NCI-H1694 treated with DMSO at 0.1 percent for 48 hours (cell line): Measurements from ENCODE around the gene C22orf15.
"Not testable (repeated sequence)": the region's sequence is repeated elsewhere in the genome, so short reads cannot be mapped to it uniquely, and the experiment has no call there.

Experiments
- DNase-seq: peaks from one replicate; lab custom pipeline; 2025; lab: John Stamatoyannopoulos, UW

C22orf15 gene

DNA sequence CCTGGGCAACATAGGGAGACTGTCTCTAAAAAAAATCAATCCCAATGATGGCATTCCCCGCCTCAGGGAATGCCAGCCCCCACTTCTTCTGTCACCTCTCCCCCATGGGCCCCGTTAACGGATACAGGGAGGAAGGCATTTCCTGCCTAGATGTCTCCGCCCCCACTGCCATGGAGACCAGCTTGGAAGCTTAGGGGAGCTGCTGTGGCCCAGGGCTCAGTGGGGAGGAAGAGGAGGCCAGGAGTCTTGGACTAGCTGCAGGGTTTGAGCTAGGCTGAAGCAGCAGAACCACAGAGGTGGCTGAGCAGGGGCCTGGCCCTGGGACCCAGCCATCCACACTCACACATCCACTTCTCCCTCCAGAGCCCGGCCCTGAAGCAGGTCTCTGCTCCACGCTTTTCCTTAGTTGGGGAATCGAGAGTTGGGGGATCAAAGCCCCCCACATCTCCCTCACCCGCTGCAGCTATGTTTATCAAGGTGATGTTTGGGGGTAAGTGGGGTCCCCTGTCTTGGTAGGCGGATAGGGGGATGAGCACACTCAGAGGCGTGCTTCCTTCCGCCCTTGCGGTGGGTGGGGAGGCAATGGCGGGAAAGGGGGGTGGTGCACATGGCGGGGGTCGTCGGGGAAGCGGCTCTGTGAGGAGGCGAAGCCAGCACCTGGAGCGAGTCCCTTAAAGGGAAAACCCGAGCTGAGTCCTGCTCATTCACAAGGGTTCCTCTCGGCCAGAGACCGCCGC, at the start of gene C22orf15:
Gene C22orf15 (plus strand): TSS at position 149 of the 737 bp plus-strand sequence. CDS start 317 bp downstream, at position 466.
- DNase-seq, result no peak

DNA sequence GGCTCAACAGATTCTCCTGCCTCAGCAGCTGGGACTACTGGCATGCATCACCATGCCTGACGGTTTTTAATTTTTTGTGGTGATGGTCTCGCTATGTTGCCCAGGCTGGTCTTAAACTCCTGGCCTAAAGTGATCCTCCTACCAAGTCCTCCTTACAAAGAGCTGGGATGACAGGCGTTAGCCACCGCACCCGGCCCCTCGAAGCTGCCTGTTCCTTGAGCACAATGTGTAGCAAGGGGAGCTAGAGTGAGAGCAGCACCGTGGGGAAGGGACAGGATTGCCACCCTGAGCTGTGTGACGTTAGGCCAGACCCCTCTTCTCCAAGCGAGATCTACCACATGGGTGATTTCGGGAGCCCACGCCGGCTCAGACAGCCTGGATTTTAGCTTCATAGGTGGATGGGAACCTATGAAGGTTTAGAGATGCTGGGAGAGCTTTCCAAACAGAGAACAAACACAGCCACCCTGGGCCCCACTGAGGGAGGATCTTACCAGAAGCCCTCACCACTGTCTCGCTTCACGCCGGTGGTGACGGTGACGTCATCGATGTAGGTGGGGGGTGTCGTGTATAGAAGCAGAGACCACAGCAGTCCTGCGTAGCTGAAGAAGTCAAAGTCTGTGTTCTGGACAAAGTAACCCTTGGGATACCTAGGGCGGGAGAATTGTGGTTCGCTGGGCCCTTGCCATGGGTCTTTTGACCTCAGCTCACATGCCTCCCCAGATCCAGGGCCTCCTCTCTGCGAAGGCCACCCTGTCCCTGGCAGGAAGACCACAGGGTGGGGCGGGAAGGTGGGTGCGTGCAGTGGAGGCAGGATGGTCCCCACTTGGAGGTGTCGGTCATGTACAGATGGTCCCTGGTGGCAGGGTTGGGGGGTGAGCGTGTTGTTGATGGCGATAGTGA, 48.8 kb upstream of the C22orf15 start:
- DNase-seq, result no peak

- no peak for DNase-seq
Observed at GRCh38 chr22:23714596-23715578, 47.9 kb upstream of the C22orf15 start.

DNA sequence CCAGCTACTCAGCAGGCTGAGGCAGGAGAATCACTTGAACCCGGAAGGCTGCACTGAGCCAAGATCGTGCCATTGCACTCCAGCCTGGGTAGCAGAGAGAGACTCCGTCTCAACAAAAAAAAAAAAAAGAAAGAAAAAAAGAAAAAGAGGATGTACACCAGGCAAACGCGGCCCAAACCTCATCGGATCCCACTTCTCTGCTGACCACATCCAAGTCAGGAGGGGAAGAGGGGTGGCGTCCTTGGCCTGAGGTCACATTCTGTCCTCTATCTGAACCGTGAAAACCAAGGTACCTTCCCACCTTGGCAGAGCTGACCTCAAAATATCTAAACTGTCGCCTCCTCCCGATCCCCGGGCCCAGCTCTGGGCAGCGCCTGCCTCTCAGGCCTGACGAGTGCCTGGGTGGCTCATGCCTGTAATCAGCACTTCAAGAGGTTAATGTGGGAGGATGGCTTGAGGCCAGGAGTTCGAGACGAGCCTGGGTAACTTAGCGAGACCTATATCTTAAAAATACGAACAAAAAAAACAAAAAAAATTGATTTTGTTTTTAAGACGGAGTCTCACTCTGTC, 46.9 kb upstream of the C22orf15 start:
- DNase-seq, result no peak

GRCh38 chr22:23716811-23717801, 45.7 kb upstream of the C22orf15 start:
- peak; percentile 51 for DNase-seq

DNA sequence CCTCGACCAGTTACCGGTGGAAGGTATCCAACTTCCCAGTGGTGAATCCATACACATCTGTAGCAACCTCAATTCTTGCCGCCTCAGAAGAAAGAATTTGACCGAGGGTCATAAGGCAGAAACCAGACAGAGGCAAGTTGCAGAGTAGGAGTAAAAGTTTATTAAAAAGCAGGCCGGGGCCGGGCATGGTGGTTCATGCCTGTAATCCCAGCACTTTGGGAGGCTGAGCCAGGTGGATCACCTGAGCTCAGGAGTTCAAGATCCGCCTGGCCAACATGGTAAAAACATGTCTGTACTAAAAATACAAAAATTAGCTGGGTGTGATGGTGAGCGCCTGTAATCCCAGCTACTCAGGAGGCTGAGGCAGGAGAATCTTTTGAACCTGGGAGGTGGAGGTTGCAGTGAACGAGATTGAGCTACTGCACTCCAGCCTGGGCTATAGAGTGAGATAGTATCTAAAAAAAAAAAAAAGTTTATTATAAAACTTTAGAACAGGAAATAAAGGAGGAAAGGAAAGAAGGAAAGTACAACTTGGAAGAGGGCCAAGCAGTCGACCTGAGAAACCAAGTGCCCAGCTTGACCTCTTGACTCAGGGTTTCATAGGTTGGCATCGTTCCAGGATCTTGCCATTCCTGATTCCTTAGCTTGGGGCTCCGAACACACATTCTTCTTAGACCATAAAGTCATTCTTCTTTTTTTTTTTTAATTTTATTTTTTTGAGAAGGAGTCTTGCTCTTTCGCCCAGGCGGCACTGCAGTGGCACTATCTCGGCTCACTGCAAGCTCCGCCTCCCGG, 44.2 kb upstream of the C22orf15 start:
- DNase-seq, result no peak

DNA sequence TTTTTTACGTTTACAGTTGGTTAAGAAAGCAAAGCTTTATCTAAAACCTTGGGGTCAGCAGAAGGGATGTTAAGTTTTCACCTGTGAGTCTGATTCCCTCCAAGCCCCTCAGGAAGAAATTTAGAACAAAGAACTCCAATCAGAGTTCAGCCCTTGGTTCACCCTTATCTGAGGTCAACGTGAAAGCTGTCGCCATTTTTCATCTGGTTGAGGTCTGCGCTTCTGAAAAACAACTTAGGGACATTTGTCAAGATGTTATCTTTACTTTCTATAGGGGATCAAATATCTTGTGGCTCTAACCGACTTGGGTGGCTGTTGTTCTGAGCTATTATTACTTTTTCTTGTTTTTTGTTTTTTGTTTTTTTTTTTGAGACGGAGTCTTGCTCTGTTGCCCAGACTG, 41.9 kb upstream of the C22orf15 start:
- DNase-seq, result no peak

DNA sequence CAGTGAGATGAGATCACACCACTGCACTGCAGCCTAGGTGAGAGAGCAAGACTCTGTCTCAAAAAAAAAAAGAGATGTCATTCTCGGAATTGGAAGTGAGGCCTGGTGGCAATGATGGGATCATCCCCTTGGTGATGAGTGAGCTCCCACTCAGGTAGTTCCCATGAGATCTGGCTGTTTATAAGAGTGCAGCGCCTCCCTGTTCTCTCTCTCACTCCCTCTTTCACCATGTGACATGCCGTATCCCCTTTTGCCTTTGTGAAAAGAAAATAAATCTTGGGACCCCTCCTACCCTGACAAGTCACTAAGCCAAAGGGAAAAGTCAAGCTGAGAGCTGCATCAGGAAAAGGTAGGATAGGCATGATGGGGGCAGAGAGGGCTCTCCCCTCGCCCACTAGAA, 40.6 kb upstream of the C22orf15 start:
- peak; percentile 1 for DNase-seq

DNA sequence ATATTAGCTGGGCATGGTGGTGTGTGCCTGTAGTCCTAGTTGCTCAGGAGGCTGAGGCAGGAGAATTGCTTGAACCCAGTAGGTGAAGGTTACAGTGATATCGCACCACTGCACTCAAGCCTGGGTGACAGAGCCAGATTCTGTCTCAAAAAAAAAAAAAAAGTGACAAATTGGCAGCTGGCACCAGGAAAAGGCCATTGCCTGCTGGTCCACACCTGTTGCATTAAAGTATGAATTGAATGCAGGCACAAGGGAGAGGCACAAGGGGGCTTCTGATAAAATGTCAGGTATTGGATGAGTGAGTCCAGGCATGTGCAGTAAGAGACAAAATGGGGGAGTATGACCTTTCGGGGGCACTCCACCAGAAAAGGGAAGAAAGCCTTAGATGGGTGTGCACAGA, 40.1 kb upstream of the C22orf15 start:
- peak; percentile 2 for DNase-seq

- not testable (repeated sequence) for DNase-seq
Observed at GRCh38 chr22:23728108-23728507, 34.7 kb upstream of the C22orf15 start.

DNA sequence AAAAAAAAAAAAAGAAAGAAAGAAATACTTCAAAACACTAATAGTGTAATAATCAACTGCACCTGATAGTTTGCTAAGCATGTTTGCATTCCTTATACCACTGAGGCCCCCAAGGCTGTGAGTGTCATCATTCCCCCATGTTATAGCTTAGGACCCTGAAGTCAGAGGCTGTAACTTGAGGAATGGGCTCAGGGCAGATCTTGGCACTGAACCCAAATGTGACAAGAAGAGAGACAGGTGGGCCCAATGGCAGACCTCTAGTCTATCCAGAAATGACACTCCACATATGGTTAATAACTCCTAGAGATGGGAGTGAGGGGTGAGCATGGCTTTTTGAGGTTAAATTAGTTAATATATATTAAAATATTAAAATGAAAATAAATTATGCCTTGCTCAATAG, 25.1 kb upstream of the C22orf15 start:
- no peak for DNase-seq

GRCh38 chr22:23742505-23743264, 20.1 kb upstream of the C22orf15 start:
- no peak for DNase-seq

- no peak for DNase-seq
Observed at GRCh38 chr22:23743303-23743705, 19.5 kb upstream of the C22orf15 start.

GRCh38 chr22:23744001-23744400, 18.8 kb upstream of the C22orf15 start:
- DNase-seq, result no peak

DNA sequence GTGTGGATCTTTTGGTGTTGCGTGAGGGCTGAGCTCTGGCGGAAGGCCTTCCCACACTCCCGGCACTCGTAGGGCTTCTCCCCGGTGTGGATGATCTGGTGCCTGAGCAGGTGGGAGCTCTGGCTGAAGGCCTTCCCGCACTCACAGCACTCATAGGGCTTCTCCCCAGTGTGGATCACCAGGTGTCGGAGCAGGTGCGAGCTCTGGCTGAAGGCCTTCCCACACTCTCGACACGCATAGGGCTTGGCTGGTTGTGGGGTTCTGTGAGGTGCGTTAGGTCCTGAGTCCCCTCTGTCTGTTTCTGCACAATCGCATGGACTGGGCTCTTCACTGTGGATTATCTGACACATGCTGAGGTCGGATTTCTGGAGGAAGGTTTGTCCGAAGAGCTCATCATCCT, 18.3 kb upstream of the C22orf15 start:
- no peak for DNase-seq

GRCh38 chr22:23745791-23746190, 17.0 kb upstream of the C22orf15 start:
- DNase-seq, result no peak

DNA sequence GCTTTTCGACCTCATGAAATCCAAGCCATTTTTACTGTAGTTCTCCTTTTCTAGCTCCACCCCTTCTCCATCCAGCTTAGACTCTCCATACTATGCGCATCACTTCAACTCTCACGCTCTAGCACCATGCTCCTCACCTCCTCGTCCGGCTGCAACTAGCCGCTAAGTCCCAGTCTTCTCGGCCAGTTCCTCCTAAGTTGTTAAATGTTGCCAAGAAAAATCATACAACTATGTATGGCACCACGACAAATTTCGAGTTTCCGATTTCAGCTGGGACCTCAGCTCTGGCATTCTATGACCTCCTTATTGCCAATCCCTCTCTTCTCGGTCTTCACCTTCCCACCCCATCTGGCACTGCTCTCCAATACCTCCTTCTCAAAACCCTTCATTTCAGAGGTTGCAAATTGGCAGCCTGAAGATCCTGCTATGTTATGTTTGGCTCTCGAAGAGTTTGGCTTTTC, 12.9 kb upstream of the C22orf15 start:
- no peak for DNase-seq

DNA sequence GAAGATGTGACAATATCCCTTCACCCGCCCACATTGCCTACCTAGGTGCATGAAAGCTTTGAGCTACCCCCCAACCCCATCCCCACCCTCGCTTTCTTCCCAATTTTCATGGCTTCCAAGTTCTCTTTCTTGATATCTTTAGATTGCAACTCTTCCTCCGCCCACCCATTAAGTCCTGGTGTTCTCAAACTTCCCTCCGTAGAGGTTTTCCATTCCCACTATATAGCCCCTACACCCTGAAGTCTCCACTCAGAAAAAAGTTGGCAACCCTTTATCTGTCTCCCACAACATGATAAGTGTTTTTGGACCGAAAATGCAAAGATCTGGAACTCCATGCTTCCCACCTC, 12.4 kb upstream of the C22orf15 start:
- DNase-seq, result no peak
